NCI-H2227 (cell line): ENCODE measurements around the gene MOB3C.

ENCODE experiments used
- DNase-seq: peaks from one replicate; lab custom pipeline; 2025; ENCODE audit not compliant: unreplicated experiment; lab: John Stamatoyannopoulos, UW

MOB3C gene

GRCh38 chr1:46639547-46639946, 22.9 kb upstream of the MOB3C start:
- DNase-seq: no peak

GRCh38 chr1:46638921-46639320, 22.3 kb upstream of the MOB3C start:
- DNase-seq: no peak

- no peak for DNase-seq
Measured at GRCh38 chr1:46637444-46638083, 21.0 kb upstream of the MOB3C start.

- DNase-seq: no peak
Measured at GRCh38 chr1:46635205-46635604, 18.6 kb upstream of the MOB3C start.

- no peak for DNase-seq
Measured at GRCh38 chr1:46630719-46631118, 14.1 kb upstream of the MOB3C start.

- DNase-seq: no peak
Measured at GRCh38 chr1:46623743-46624644, 7.4 kb upstream of the MOB3C start.

GRCh38 chr1:46622344-46622743, 5.7 kb upstream of the MOB3C start:
- DNase-seq: no peak

- DNase-seq: no peak
Measured at GRCh38 chr1:46621930-46622329, 5.3 kb upstream of the MOB3C start.

- no peak for DNase-seq
Measured at GRCh38 chr1:46619656-46620258, 3.1 kb upstream of the MOB3C start.

- DNase-seq: no peak
Measured at GRCh38 chr1:46618754-46619415, 2.3 kb upstream of the MOB3C start.

GRCh38 chr1:46617833-46618232, 1.2 kb upstream of the MOB3C start:
- DNase-seq: no peak

- no peak for DNase-seq
Measured at GRCh38 chr1:46617108-46617800, 643 bp upstream of the MOB3C start.

GRCh38 chr1:46615735-46616134, 876 bp downstream of the MOB3C start:
- no peak for DNase-seq

GRCh38 chr1:46615088-46615487, 1.5 kb downstream of the MOB3C start:
- DNase-seq: no peak

GRCh38 chr1:46614604-46614984, 2.0 kb downstream of the MOB3C start:
- DNase-seq: no peak

GRCh38 chr1:46613661-46614603, 2.7 kb downstream of the MOB3C start:
- DNase-seq: peak; percentile 59

- no peak for DNase-seq
Measured at GRCh38 chr1:46612937-46613660, 3.5 kb downstream of the MOB3C start.

GRCh38 chr1:46611691-46612221, 4.9 kb downstream of the MOB3C start:
- DNase-seq: no peak
